Ovary (tissue), 3 donors: ENCODE data around the gene PWWP2B.

Experiments
- CTCF ChIP-seq, 3 donors: fragments of 450-650 bp in 2 of 3; fragments of 200-600 bp in 1 of 3; IDR thresholded peaks; one replicate each; pipeline versions ENCODE4 v1.5.1 to v1.8.0; 2016 to 2022; ENCODE audit warnings: antibody characterized with exemption in 3 of 3, mild to moderate bottlenecking in 1 of 3
- EP300 ChIP-seq: sonication (generic); formaldehyde crosslinking; IDR thresholded peaks from one replicate; pipeline ENCODE4 v1.6.1; 2017; ENCODE audit warnings: antibody characterized with exemption
- POLR2A ChIP-seq: fragments of 450-650 bp; IDR thresholded peaks from one replicate; pipeline ENCODE4 v1.6.1; 2017; ENCODE audit warnings: antibody characterized with exemption, mild to moderate bottlenecking, moderate library complexity
- donor health status: DM: no; HTN: no; CAD: no.

- no peak for TF ChIP-seq CTCF (IDR thresholded peaks at IDR 0.05)
- no peak for TF ChIP-seq POLR2A
- TF ChIP-seq EP300 = no peak
Observed at GRCh38 chr10:132415255-132415654, 18.3 kb downstream of the PWWP2B start.
